NCI-H1436 treated with DMSO at 0.1 percent for 48 hours (cell line): Measurements from ENCODE around the gene TJP3.
A peak's percentile ranks its signal among the peaks of the same experiment; 100 is the strongest.
"Not testable (repeated sequence)": the region's sequence is repeated elsewhere in the genome, so short reads cannot be mapped to it uniquely, and the experiment has no call there.

Experiments
- DNase-seq: peaks from one replicate; lab custom pipeline; 2025; lab: John Stamatoyannopoulos, UW

TJP3 gene

GRCh38 chr19:3738477-3739220, 30.5 kb downstream of the TJP3 start:
- DNase-seq, result no peak

- no peak for DNase-seq
Measured at GRCh38 chr19:3740431-3740830, 32.2 kb downstream of the TJP3 start.

GRCh38 chr19:3743486-3743885, 35.3 kb downstream of the TJP3 start:
- no peak for DNase-seq

GRCh38 chr19:3745363-3746045, 37.3 kb downstream of the TJP3 start:
- no peak for DNase-seq

GRCh38 chr19:3746371-3747056, 38.3 kb downstream of the TJP3 start:
- DNase-seq, result no peak

GRCh38 chr19:3748965-3749364, 40.8 kb downstream of the TJP3 start:
- DNase-seq, result no peak

- DNase-seq, result no peak
Measured at GRCh38 chr19:3750211-3750610, 42.0 kb downstream of the TJP3 start.

GRCh38 chr19:3751236-3751635, 43.1 kb downstream of the TJP3 start:
- no peak for DNase-seq

GRCh38 chr19:3752492-3752891, 44.3 kb downstream of the TJP3 start:
- DNase-seq, result no peak

GRCh38 chr19:3753631-3754410, 45.6 kb downstream of the TJP3 start:
- DNase-seq, result no peak

- not testable (repeated sequence) for DNase-seq
Measured at GRCh38 chr19:3757705-3758104, 49.5 kb downstream of the TJP3 start.

GRCh38 chr19:3758297-3758696, 50.1 kb downstream of the TJP3 start:
- DNase-seq, result not testable (repeated sequence)

GRCh38 chr19:3759482-3760254, 51.5 kb downstream of the TJP3 start:
- DNase-seq, result no peak

GRCh38 chr19:3760871-3761361, 52.7 kb downstream of the TJP3 start:
- no peak for DNase-seq

- peak; percentile 75 for DNase-seq
Measured at GRCh38 chr19:3761382-3762129, 53.4 kb downstream of the TJP3 start, which contains the start of gene APBA3. APBA3 (minus strand) TSS chr19:3761692; CDS start chr19:3760264, 1,428 bp downstream.

GRCh38 chr19:3762130-3762473, 53.9 kb downstream of the TJP3 start:
- DNase-seq, result no peak

- DNase-seq, result peak; percentile 94
Measured at GRCh38 chr19:3762501-3763459, 54.6 kb downstream of the TJP3 start, which contains the start of gene MRPL54. MRPL54 (plus strand) TSS chr19:3762682; CDS start chr19:3762701, 19 bp downstream.

- no peak for DNase-seq
Measured at GRCh38 chr19:3765121-3765520, 56.9 kb downstream of the TJP3 start.

GRCh38 chr19:3765757-3766156, 57.6 kb downstream of the TJP3 start:
- not testable (repeated sequence) for DNase-seq
